Neural progenitor cell (in vitro differentiated cells): ENCODE measurements around the gene TRMT1.

Experiments used
- CTCF ChIP-seq: fragments of 200-600 bp; sonication (generic); IDR thresholded peaks from 2 replicates; pipeline ENCODE4 v1.5.1; 2017; ENCODE audit warnings: antibody characterized with exemption, mild to moderate bottlenecking
- EZH2 ChIP-seq: fragments of 200-600 bp; sonication (generic); IDR thresholded peaks from 2 replicates; pipeline ENCODE4 v1.6.1; 2017; ENCODE audit warnings: antibody characterized with exemption, mild to moderate bottlenecking, moderate library complexity
- EZH2phosphoT487 ChIP-seq: fragments of 200-600 bp; sonication (generic); IDR thresholded peaks from 2 replicates; pipeline ENCODE4 v1.6.1; 2017; ENCODE audit warnings: antibody characterized with exemption

GRCh38 chr19:13077240-13077639, 39.3 kb downstream of the TRMT1 start:
- TF ChIP-seq CTCF (no peak), EZH2 (no peak), EZH2phosphoT487 (no peak)
